Measurements from ENCODE around the gene ATG4A.

DNA sequence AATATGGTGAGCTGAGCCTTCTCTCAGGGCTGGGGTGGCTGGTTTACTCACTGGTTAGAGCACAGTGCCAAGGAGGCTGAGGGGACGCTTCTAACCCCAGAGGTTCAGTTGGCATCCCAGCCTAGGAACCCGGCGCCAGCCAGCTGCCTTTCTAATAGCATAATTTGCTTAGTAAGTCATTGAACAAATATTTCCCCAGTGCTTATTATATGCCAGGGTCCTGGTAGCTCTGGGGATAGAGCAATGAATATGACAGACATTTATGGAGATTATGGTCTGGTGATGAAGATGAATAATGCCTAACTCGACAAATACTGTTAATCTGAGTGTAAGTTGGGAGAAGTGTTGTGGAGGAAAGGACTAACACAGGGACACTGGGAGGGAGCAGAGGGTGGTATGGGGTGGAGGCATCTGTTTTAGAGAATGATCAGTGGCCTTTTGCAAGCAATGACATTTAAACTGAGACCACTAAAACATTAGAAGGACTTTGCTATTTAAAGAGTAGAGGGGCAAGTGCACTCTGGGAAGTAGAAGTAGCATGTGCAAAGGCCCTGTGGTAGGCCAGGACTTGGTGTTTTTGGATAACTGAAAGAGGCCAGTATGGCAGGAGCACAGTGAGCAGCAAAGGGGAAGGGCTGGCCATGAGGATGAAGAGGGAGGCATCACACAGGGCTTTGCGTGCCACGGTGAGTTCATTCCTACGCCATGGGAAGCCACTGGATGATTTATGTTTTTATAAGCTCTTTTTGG lies 71.9 kb downstream of the ATG4A start:
- TF ChIP-seq, protein P1, sequence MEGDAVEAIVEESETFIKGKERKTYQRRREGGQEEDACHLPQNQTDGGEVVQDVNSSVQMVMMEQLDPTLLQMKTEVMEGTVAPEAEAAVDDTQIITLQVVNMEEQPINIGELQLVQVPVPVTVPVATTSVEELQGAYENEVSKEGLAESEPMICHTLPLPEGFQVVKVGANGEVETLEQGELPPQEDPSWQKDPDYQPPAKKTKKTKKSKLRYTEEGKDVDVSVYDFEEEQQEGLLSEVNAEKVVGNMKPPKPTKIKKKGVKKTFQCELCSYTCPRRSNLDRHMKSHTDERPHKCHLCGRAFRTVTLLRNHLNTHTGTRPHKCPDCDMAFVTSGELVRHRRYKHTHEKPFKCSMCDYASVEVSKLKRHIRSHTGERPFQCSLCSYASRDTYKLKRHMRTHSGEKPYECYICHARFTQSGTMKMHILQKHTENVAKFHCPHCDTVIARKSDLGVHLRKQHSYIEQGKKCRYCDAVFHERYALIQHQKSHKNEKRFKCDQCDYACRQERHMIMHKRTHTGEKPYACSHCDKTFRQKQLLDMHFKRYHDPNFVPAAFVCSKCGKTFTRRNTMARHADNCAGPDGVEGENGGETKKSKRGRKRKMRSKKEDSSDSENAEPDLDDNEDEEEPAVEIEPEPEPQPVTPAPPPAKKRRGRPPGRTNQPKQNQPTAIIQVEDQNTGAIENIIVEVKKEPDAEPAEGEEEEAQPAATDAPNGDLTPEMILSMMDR (IDR thresholded peaks at IDR 0.05) = no peak
- TF ChIP-seq POLR2A (IDR thresholded peaks at IDR 0.05) = no peak

All from right lobe of liver (tissue), 4 donors.